GM12872 (cell line): ENCODE data around the gene HDHD3.

ENCODE experiments used
- TF ChIP-seq, protein P1 (sequence below): IDR thresholded peaks from 3 replicates; pipeline ENCODE4 v1.5.1; 2011; ENCODE audit warnings: low read depth, mild to moderate bottlenecking, low read length, moderate library complexity; ENCODE audit not compliant: insufficient read depth

HDHD3 gene

GRCh38 chr9:113350937-113351336 is 25.8 kb downstream of the HDHD3 start:
- TF ChIP-seq, protein P1, sequence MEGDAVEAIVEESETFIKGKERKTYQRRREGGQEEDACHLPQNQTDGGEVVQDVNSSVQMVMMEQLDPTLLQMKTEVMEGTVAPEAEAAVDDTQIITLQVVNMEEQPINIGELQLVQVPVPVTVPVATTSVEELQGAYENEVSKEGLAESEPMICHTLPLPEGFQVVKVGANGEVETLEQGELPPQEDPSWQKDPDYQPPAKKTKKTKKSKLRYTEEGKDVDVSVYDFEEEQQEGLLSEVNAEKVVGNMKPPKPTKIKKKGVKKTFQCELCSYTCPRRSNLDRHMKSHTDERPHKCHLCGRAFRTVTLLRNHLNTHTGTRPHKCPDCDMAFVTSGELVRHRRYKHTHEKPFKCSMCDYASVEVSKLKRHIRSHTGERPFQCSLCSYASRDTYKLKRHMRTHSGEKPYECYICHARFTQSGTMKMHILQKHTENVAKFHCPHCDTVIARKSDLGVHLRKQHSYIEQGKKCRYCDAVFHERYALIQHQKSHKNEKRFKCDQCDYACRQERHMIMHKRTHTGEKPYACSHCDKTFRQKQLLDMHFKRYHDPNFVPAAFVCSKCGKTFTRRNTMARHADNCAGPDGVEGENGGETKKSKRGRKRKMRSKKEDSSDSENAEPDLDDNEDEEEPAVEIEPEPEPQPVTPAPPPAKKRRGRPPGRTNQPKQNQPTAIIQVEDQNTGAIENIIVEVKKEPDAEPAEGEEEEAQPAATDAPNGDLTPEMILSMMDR = no peak

GRCh38 chr9:113350107-113350661 is 26.6 kb downstream of the HDHD3 start:
- TF ChIP-seq, protein P1 = no peak

- TF ChIP-seq, protein P1 = no peak
These were observed 27.2 kb downstream of the HDHD3 start, which contains the start of gene BSPRY for GRCh38 chr9:113349445-113350094. BSPRY (plus strand) TSS chr9:113349541; CDS start chr9:113349580, 39 bp downstream.

DNA sequence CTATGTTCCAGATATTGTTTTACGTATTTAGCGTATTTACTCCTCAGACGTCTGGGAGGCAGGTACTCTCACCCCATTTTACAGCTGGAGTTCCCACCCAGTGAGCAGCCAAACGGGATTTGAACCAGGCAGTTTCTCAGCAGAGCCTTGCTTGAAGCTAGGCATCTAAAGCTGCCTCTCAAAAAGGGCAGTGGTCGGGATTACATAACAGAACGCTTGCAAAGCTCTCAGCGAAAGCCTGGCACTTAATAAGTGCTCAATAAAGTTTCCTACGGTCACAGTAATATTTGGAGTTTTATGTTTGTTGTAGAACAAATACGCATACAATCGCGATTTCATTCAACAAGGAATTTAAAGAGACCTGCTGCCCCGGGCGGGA is 27.7 kb downstream of the HDHD3 start:
- TF ChIP-seq, protein P1 = no peak

DNA sequence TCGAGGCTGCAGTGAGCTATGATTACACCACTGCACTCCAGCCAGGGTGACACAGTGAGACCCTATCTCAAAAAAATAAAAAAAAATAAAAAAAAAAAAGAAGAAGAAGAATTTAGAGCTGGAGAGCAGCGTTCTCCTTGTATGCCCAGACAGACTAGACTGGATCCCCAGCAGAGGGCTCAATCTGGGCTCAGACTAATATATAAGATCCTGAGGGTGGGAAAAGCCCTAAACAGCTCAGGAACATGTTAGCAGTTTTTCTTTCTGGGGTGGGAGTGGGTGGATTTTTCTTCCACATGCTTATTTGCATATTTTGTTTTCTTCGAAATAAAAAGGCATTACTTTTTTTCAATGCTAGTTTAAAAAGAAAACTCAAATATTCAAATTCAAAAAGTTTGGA is 28.3 kb downstream of the HDHD3 start:
- TF ChIP-seq, protein P1 = no peak

GRCh38 chr9:113345671-113346070 is 31.1 kb downstream of the HDHD3 start:
- TF ChIP-seq, protein P1 = no peak

GRCh38 chr9:113345190-113345589 is 31.6 kb downstream of the HDHD3 start:
- TF ChIP-seq, protein P1 = no peak
